Naive thymus-derived CD4-positive, alpha-beta T cell (primary cell): Measurements from ENCODE around the gene TRABD2A. TPM values are rescaled to one million over a fixed set of nuclear protein-coding genes. Genes with fewer than 3 reads are reported as not detected.

Experiments
- ATAC-seq: fragments of 150-1000 bp; cut with Tn5 transposase; 2 replicates; pipeline ENCODE4 v1.10.0; 2021; ENCODE audit warnings: mild to moderate bottlenecking, moderate library complexity
- CTCF ChIA-PET: fragments of 350-600 bp; sonication (Branson Sonifier 250); formaldehyde crosslinking; loops from one replicate; lab custom pipeline; 2021; ENCODE audit warnings: antibody characterized with exemption; lab: Charles Lee
- POLR2A ChIA-PET: fragments of 350-600 bp; sonication (Branson Sonifier 250); formaldehyde crosslinking; loops from one replicate; lab custom pipeline; 2021; ENCODE audit warnings: antibody characterized with exemption, inconsistent platforms; lab: Charles Lee
- DNase-seq, 9 donors: peaks; one replicate each; pipeline versions ENCODE4 v3.0.0 to v3.0.0-alpha.2; 2020 to 2022; ENCODE audit warnings: mixed read lengths in 1 of 9
- H3K27ac ChIP-seq: one replicate; pipeline ENCODE4 v1.7.0; 2013; ENCODE audit warnings: mild to moderate bottlenecking, low read depth, low read length, moderate library complexity
- H3K27me3 ChIP-seq, 2 donors: one replicate each; pipeline ENCODE4 v1.7.0; 2013; ENCODE audit warnings: low read length in 2 of 2, mild to moderate bottlenecking in 2 of 2, moderate library complexity in 2 of 2; ENCODE audit not compliant: control insufficient read depth in 2 of 2, insufficient read depth in 2 of 2
- H3K36me3 ChIP-seq, 3 experiments: 1 replicate in 2 of 3; 2 replicates in 1 of 3; pipeline ENCODE4 v1.7.0; 2013; ENCODE audit warnings: low read length in 3 of 3, mild to moderate bottlenecking in 3 of 3, moderate library complexity in 1 of 3; ENCODE audit not compliant: insufficient read depth in 3 of 3, control insufficient read depth in 2 of 3
- H3K4me1 ChIP-seq, 2 donors: one replicate each; pipeline ENCODE4 v1.7.0; 2013; ENCODE audit warnings: low read length in 2 of 2, mild to moderate bottlenecking in 2 of 2, moderate library complexity in 1 of 2; ENCODE audit not compliant: control insufficient read depth in 2 of 2, insufficient read depth in 2 of 2
- H3K4me3 ChIP-seq: 2 replicates; pipeline ENCODE4 v1.7.0; 2013; ENCODE audit warnings: mild to moderate bottlenecking, low read length
- H3K9me3 ChIP-seq, 3 experiments: 1 replicate in 2 of 3; 2 replicates in 1 of 3; pipeline ENCODE4 v1.7.0; 2013; ENCODE audit warnings: low read length in 3 of 3; ENCODE audit not compliant: control insufficient read depth in 2 of 3
- H3K27ac Mint-ChIP-seq, 9 donors: one replicate each; pipeline ENCODE4 v1.8.0; 2020 to 2022; ENCODE audit warnings: mixed read lengths in 9 of 9, mild to moderate bottlenecking in 8 of 9, moderate library complexity in 5 of 9, inconsistent platforms in 2 of 9
- H3K27me3 Mint-ChIP-seq, 5 donors: one replicate each; pipeline ENCODE4 v1.8.0; 2021 to 2022; ENCODE audit warnings: mixed read lengths in 5 of 5, mild to moderate bottlenecking in 1 of 5
- H3K36me3 Mint-ChIP-seq, 5 donors: one replicate each; pipeline ENCODE4 v1.8.0; 2020 to 2022; ENCODE audit warnings: mixed read lengths in 5 of 5, mild to moderate bottlenecking in 3 of 5, inconsistent platforms in 1 of 5
- H3K4me1 Mint-ChIP-seq, 7 donors: one replicate each; pipeline ENCODE4 v1.8.0; 2020 to 2022; ENCODE audit warnings: mixed read lengths in 7 of 7, mild to moderate bottlenecking in 3 of 7, inconsistent platforms in 1 of 7
- H3K4me3 Mint-ChIP-seq, 10 donors: one replicate each; pipeline ENCODE4 v1.8.0; 2020 to 2022; ENCODE audit warnings: mild to moderate bottlenecking in 10 of 10, mixed read lengths in 10 of 10, moderate library complexity in 6 of 10, inconsistent platforms in 2 of 10
- H3K9me3 Mint-ChIP-seq, 11 donors: one replicate each; pipeline ENCODE4 v1.8.0; 2020 to 2022; ENCODE audit warnings: mixed read lengths in 11 of 11, mild to moderate bottlenecking in 4 of 11, inconsistent platforms in 1 of 11, moderate library complexity in 1 of 11
- intact Hi-C, 2 donors: fragments of 100-400 bp; cut with micrococcal nuclease; formaldehyde crosslinking; loops; one replicate each; pipeline ENCODE4 v1.15.1; 2023
- polyA plus RNA-seq, 2 donors: library from polyadenylated mRNA; unstranded; fragments of 300-500 nt; fragmentation: Illumina TruSeq; gene quantifications; one replicate each; pipeline ENCODE4 v1.2.3, GENCODE V29; 2021
- total RNA-seq, 6 experiments: library from RNA in 5 of 6; stranded (reverse) in 5 of 6; gene quantifications; 1 replicate in 5 of 6; 2 replicates in 1 of 6; pipeline ENCODE4 v1.2.3 and lab custom pipeline; 2021 to 2026

TRABD2A gene
- total and polyA plus RNA-seq, 7 experiments from 2014 or later: 75.0 to 288 (median 182) TPM

DNA sequence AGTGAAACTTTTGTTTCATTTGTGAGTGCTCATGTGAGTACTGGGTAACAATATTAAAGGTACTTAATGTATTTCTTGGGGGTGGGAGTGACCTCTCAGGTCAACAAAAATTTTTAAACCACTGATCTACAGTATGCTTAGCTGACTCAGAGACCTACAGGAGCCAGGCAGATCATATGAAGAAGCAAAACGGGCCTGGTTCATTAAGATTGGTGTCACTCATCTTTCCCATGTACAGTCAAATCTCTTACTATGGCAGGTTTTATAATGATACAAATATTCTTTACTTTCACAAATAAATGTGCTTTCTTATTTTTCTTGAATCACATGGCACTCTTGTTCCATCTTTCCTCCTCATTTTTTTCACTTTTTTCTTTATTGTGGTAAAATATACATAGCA, 16.9 kb upstream of the TRABD2A start:
- peaks cover 0 to 14% (median 0%) of the 10 kb centered on the region in 5 donors for H3K36me3 Mint-ChIP-seq
- DNase-seq (peak in 1 of 9 donors; percentile 17), ATAC-seq (no peak)
- ChIA-PET CTCF (interaction anchor here (1.0 to 2.3 kb wide), 3 partner anchors 9 to 28 kb away, joined by 3 to 10 read pairs (median 3); no protein-coding TSS in a partner anchor), POLR2A (interaction anchor here (0.6 to 16.2 kb wide), 8 partner anchors 9 to 1297 kb away, joined by 3 to 617 read pairs (median 6); partner anchors contain the start of genes TMSB10 and TRABD2A)
- intact Hi-C loops: loop anchor here (1.0 kb wide), 3 partner anchors 8 to 10 kb away; no protein-coding TSS in a partner anchor
- H3K27me3 Mint-ChIP-seq: no peaks in the 10 kb centered on the region
- Histone ChIP-seq H3K4me3 (no peak overlapping the region), H3K9me3 (no peaks in the 10 kb centered on the region), H3K4me1 (peaks cover 37 to 47% of the 10 kb centered on the region in 2 donors), H3K27me3 (no peaks in the 10 kb centered on the region), H3K36me3 (no peaks in the 10 kb centered on the region), H3K27ac (peak overlapping the region; percentile 54)
- H3K27ac Mint-ChIP-seq: peak overlapping the region; percentile 89 to 99 (median 95)
- H3K4me3 Mint-ChIP-seq: peak overlapping the region in 7 of 10 donors; percentile 23 to 78 (median 69)
- H3K9me3 Mint-ChIP-seq: peaks cover 0 to 4% (median 0%) of the 10 kb centered on the region in 11 donors
- peaks cover 43 to 84% (median 77%) of the 10 kb centered on the region in 7 donors for H3K4me1 Mint-ChIP-seq

DNA sequence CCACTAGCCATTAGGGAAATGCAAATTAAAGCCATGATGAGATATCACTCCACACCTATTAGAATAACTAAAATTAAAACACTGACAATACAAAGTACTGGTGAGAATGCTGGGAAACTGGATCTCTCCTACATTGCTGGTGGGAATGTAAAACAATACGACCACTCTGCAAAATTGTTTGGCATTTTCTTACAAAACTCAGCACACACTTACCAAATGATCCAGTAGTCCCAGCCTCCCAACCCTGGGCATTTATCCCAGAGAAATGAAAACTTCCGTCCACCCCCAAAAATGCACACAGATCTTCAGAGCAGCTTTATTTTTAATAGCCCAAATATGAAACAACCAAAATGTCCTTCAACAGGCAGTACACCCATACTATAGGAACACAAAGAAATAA, 15.7 kb upstream of the TRABD2A start:
- Mint-ChIP-seq H3K4me1 (peaks cover 41 to 80% (median 72%) of the 10 kb centered on the region in 7 donors), H3K9me3 (peaks cover 0 to under 1% (median 0%) of the 10 kb centered on the region in 11 donors), H3K4me3 (peak overlapping the region in 1 of 10 donors; percentile 15), H3K27ac (peak overlapping the region in 6 of 9 donors; percentile 0 to 99 (median 50)), H3K27me3 (no peaks in the 10 kb centered on the region), H3K36me3 (peaks cover 0 to 8% (median 0%) of the 10 kb centered on the region in 5 donors)
- no peak for ATAC-seq
- Histone ChIP-seq H3K9me3 (no peaks in the 10 kb centered on the region), H3K27me3 (no peaks in the 10 kb centered on the region), H3K4me3 (no peak overlapping the region), H3K36me3 (no peaks in the 10 kb centered on the region), H3K27ac (no peak overlapping the region), H3K4me1 (peaks cover 37 to 47% of the 10 kb centered on the region in 2 donors)
- intact Hi-C loops: no loop called here
- DNase-seq: no peak
- POLR2A ChIA-PET: interaction anchor here (0.6 to 16.2 kb wide), 4 partner anchors 9 to 405 kb away, joined by 3 to 617 read pairs (median 290); partner anchors contain the start of genes TMSB10 and TRABD2A
- CTCF ChIA-PET: interaction anchor here (1.7 kb wide), 1 partner anchor 29 kb away, joined by 3 read pairs; no protein-coding TSS in a partner anchor

DNA sequence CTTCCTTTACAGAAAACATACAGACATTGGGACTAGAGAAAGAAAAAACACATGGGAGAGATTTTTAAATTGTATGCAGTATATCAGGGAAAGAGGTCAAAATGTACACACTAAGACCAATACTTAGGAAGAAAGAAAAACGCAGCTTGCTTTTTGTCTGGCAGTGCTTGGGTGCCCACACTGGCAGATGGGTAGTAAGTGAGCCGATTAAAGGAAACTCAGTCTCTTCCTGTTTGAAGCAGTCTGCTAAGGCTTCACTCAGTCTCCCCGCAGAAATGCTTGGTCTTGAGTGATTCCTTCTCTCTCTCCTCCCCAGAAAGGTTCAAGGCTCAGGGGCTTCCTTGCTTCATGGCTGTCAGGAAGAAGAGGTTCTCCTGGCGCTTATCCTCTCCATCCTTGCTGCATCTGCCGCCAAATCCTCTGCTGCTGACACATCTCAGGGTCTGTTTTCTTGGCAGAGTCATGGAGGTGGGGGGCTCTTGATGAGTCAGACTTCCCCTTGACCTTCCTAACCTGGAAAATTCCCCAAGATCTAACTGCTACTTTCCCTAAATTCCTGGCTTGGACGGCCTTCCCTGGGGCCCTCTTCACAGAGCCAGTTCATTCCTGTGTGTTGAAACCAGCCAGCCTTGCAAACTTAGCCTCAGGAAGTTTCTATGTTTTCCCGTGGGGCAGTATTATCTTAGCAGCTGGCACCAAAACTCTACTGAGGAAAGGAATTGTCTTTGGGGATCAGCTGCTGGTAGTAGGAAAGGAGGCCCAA, 14.1 kb upstream of the TRABD2A start:
- H3K4me1 ChIP-seq: peaks cover 37 to 47% of the 10 kb centered on the region in 2 donors
- ChIA-PET POLR2A (interaction anchor here (0.8 to 16.2 kb wide), 8 partner anchors 8 to 74 kb away, joined by 3 to 617 read pairs (median 9); partner anchors contain the start of genes TMSB10 and TRABD2A), CTCF (interaction anchor here (0.9 to 3.3 kb wide), 4 partner anchors 10 to 191 kb away, joined by 3 to 21 read pairs (median 4); partner anchors contain the start of gene TMSB10)
- intact Hi-C loops: loop anchor here in 1 of 2 donors (1.0 kb wide), 2 partner anchors 10 to 13 kb away; partner anchors contain the start of gene TMSB10
- no peaks in the 10 kb centered on the region for H3K36me3 ChIP-seq
- H3K4me3 ChIP-seq: peak overlapping the region; percentile 40
- no peaks in the 10 kb centered on the region for H3K9me3 ChIP-seq
- ATAC-seq (peak; percentile 70), DNase-seq (peak in 6 of 9 donors; percentile 36 to 61 (median 53))
- H3K27me3 ChIP-seq: no peaks in the 10 kb centered on the region
- Mint-ChIP-seq H3K36me3 (peaks cover 0 to 5% (median 0%) of the 10 kb centered on the region in 5 donors), H3K27ac (peak overlapping the region; percentile 53 to 99 (median 93)), H3K9me3 (no peaks in the 10 kb centered on the region), H3K4me3 (peak overlapping the region; percentile 47 to 82 (median 71)), H3K4me1 (peaks cover 40 to 71% (median 64%) of the 10 kb centered on the region in 7 donors), H3K27me3 (no peaks in the 10 kb centered on the region)
- H3K27ac ChIP-seq: peak overlapping the region; percentile 77

DNA sequence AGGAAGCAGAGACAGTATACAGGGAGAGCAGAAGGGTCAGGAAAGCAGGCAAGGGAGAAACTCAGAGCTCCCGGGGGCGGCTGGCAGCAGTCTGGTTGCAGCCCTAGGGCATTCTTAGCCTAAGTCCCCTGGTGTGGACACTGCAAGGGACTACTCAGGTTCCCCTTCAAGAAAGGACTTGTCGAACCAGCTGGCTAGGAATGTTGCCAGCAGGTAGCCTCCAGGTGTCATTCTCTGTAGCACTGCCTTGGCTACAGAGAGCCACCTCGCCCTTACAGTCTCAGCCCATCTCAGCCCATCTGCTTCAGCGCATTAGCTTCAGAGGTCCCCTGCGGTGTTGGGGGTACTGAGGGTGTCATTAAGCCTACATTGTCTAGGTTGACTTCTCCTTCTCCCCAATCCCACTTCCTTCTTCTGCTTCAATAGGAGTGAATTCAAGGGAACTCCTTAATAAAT, 13.3 kb upstream of the TRABD2A start:
- ChIA-PET CTCF (interaction anchor here (0.9 to 3.3 kb wide), 6 partner anchors 10 to 190 kb away, joined by 3 to 21 read pairs (median 6); partner anchors contain the start of gene TMSB10), POLR2A (interaction anchor here (0.7 to 16.2 kb wide), 10 partner anchors 9 to 380 kb away, joined by 3 to 617 read pairs (median 6); partner anchors contain the start of genes TMSB10 and TRABD2A)
- no peaks in the 10 kb centered on the region for H3K9me3 ChIP-seq
- Mint-ChIP-seq H3K27ac (peak overlapping the region; percentile 53 to 99 (median 93)), H3K27me3 (no peaks in the 10 kb centered on the region), H3K9me3 (no peaks in the 10 kb centered on the region), H3K36me3 (peaks cover 0 to 5% (median 0%) of the 10 kb centered on the region in 5 donors), H3K4me3 (peak overlapping the region; percentile 47 to 82 (median 71)), H3K4me1 (peaks cover 42 to 70% (median 63%) of the 10 kb centered on the region in 7 donors)
- peak overlapping the region; percentile 77 for H3K27ac ChIP-seq
- DNase-seq: peak in 1 of 9 donors; percentile 21
- H3K36me3 ChIP-seq: no peaks in the 10 kb centered on the region
- no peaks in the 10 kb centered on the region for H3K27me3 ChIP-seq
- peak; percentile 21 for ATAC-seq
- H3K4me3 ChIP-seq: peak overlapping the region; percentile 40
- peaks cover 40 to 45% of the 10 kb centered on the region in 2 donors for H3K4me1 ChIP-seq
- intact Hi-C loops: loop anchor here in 1 of 2 donors (1.0 kb wide), 2 partner anchors 11 to 12 kb away; partner anchors contain the start of gene TMSB10

DNA sequence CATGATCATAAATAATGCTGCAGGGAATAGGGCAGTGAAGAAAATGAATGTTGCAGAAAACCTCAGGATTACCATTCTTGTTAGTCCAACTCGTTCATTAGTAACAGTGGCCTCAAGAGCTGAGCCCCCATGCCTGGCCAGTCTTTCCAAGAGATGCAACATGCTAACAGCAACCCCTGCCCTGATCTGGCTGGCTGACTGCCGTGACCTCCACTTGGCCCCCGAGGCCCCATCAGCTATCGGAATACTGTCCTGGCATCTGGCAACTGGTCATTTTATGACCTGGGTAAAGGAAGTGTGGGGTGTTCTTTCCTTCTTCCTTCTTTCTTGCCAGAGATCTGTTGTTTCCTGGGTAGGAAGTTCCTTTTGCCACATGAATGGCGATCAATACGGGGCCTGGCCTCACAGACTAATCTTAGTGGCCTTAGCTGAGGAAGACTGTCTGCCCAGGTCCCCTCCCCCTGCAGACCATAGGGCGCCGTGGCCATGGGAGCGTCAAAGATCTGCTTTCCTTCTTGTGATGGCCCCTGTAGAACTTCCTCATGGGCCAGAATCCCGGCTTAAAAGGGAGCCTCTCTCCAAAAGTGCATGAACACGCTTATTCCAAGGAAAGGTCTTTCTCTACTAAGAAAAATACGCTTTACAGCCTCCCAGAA, 10.6 kb upstream of the TRABD2A start:
- Histone ChIP-seq H3K36me3 (no peaks in the 10 kb centered on the region), H3K4me3 (no peak overlapping the region), H3K4me1 (peaks cover 38 to 43% of the 10 kb centered on the region in 2 donors), H3K27ac (no peak overlapping the region), H3K9me3 (no peaks in the 10 kb centered on the region), H3K27me3 (no peaks in the 10 kb centered on the region)
- CTCF ChIA-PET: interaction anchor here (0.9 to 6.0 kb wide), 2 partner anchors 34 to 46 kb away, joined by 3 to 49 read pairs; no protein-coding TSS in a partner anchor
- intact Hi-C loops: no loop called here
- H3K4me1 Mint-ChIP-seq: peaks cover 40 to 72% (median 67%) of the 10 kb centered on the region in 7 donors
- H3K27me3 Mint-ChIP-seq: no peaks in the 10 kb centered on the region
- POLR2A ChIA-PET: interaction anchor here (0.7 to 19.4 kb wide), 5 partner anchors 9 to 108 kb away, joined by 3 to 617 read pairs (median 77); partner anchors contain the start of genes TMSB10 and TRABD2A
- ATAC-seq (no peak), DNase-seq (peak in 1 of 9 donors; percentile 16)
- peaks cover 0 to 2% (median 0%) of the 10 kb centered on the region in 5 donors for H3K36me3 Mint-ChIP-seq
- peak overlapping the region in 7 of 9 donors; percentile 6 to 73 (median 42) for H3K27ac Mint-ChIP-seq
- H3K4me3 Mint-ChIP-seq: peak overlapping the region in 1 of 10 donors; percentile 56
- H3K9me3 Mint-ChIP-seq: no peaks in the 10 kb centered on the region
